ENCODE results near the gene MAB21L1.

DNA sequence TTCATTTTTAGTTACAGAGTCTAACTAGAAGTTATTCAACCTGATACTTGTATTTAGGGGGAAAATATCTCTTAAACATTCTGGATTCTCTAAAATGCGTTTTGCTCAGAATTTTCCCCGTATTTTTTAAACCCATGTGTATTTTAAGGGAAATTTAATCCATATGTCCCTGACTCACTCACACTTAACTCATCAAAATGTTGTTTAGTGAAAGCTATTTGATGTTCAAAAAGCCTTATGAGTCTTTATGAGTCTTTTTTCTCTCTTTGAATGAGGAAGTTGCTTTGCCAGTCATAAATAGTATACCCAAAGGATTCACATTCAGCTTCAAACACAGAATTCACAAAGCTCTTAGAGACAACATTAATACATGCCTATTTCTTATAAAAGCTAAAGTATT is 16.4 kb downstream of the MAB21L1 start:
- TF ChIP-seq, protein P1, sequence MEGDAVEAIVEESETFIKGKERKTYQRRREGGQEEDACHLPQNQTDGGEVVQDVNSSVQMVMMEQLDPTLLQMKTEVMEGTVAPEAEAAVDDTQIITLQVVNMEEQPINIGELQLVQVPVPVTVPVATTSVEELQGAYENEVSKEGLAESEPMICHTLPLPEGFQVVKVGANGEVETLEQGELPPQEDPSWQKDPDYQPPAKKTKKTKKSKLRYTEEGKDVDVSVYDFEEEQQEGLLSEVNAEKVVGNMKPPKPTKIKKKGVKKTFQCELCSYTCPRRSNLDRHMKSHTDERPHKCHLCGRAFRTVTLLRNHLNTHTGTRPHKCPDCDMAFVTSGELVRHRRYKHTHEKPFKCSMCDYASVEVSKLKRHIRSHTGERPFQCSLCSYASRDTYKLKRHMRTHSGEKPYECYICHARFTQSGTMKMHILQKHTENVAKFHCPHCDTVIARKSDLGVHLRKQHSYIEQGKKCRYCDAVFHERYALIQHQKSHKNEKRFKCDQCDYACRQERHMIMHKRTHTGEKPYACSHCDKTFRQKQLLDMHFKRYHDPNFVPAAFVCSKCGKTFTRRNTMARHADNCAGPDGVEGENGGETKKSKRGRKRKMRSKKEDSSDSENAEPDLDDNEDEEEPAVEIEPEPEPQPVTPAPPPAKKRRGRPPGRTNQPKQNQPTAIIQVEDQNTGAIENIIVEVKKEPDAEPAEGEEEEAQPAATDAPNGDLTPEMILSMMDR (IDR thresholded peaks at IDR 0.05): no peak
- TF ChIP-seq REST (IDR thresholded peaks at IDR 0.05; ENCODE audit: insufficient read depth in 1 of 2, low read depth in 2 of 2, low read length in 1 of 2): no peak
- no peak for TF ChIP-seq POLR2AphosphoS5 (IDR thresholded peaks at IDR 0.05; ENCODE audit: low read depth, low read length)
- TF ChIP-seq TCF7L2 (IDR thresholded peaks at IDR 0.05; ENCODE audit: low read depth, low read length): no peak

Data from Panc1 (cell line).